Measurements from ENCODE around the gene PDZK1. TPM values are rescaled to one million over a fixed set of nuclear protein-coding genes. Genes with fewer than 3 reads are reported as not detected.
"Not testable (repeated sequence)": the region's sequence is repeated elsewhere in the genome, so short reads cannot be mapped to it uniquely, and the experiment has no call there.

The PDZK1 gene
- total RNA-seq, 1 donor from 2014 or later = under 0.01 TPM

DNA sequence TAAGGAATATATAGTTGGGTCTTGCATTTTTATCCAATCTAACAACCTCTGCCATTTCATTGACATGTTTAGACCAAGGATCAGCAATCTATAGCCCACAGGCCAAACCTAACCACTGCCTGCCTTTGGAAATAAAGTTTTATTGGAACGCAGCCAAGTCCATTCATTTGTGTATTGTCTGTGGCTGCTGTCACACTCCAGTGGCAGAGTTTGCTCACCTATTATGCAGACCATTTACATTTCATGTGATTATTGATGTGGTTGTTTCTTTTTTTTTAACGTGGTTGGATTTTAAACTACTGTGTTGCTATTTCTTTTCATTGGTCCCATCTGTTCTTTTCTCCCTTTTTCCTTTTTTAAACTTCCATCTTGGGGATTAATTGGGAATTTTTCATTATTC is 44.7 kb downstream of the PDZK1 start:
- H3K4me3 ChIP-seq (ENCODE audit: low read length in 3 of 3); H3K4me1 ChIP-seq (ENCODE audit: control insufficient read depth in 3 of 3, insufficient read depth in 3 of 3, low read length in 3 of 3); H3K27ac ChIP-seq (ENCODE audit: low read depth, low read length); H3K36me3 ChIP-seq (ENCODE audit: control insufficient read depth in 3 of 3, insufficient read depth in 3 of 3, low read length in 3 of 3); H3K27me3 ChIP-seq (ENCODE audit: control insufficient read depth in 3 of 3, insufficient read depth in 3 of 3, low read length in 3 of 3); H3K9ac ChIP-seq (ENCODE audit: low read depth in 1 of 3, low read length in 3 of 3); H3K9me3 ChIP-seq (ENCODE audit: control insufficient read depth in 3 of 3, low read length in 3 of 3): not testable (repeated sequence)

DNA sequence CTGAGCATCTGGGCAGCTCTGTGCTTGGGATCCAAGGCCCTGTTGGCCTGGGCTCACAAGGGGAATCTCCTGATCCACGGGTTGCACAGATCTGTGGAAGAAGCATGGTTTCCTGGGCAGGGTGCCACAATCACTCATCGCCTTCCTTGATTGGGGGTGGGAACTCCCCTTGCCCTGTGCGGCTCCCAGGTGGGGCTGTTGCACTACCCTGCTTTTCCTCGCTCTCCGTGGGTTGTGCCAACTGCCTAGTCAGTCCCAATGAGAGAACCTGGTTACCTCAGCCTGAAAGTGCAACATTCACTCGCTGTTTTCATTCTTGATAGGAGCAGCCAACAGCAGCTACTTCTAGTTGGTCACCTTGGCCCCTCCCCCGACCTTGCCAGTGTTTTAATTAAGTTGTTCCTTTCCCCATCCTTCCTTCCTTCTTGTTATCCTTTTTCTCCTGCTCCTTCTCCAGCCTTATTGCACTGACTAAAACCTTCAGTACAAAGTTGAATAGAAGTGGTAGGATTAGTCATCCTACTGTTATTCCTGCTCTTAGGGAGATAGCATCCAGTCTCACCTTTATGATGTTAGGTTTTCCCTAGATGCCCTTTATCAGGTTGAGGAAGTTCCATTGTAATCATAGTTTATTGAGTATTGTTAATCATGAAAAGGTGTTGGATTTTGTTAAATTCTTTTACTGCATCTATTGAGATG is 50.8 kb downstream of the PDZK1 start:
- not testable (repeated sequence) for H3K36me3 ChIP-seq (ENCODE audit: control insufficient read depth in 3 of 3, insufficient read depth in 3 of 3, low read length in 3 of 3); H3K4me3 ChIP-seq (ENCODE audit: low read length in 3 of 3); H3K9ac ChIP-seq (ENCODE audit: low read depth in 1 of 3, low read length in 3 of 3); H3K27ac ChIP-seq (ENCODE audit: low read depth, low read length); H3K9me3 ChIP-seq (ENCODE audit: control insufficient read depth in 3 of 3, low read length in 3 of 3); H3K4me1 ChIP-seq (ENCODE audit: control insufficient read depth in 3 of 3, insufficient read depth in 3 of 3, low read length in 3 of 3); H3K27me3 ChIP-seq (ENCODE audit: control insufficient read depth in 3 of 3, insufficient read depth in 3 of 3, low read length in 3 of 3)

DNA sequence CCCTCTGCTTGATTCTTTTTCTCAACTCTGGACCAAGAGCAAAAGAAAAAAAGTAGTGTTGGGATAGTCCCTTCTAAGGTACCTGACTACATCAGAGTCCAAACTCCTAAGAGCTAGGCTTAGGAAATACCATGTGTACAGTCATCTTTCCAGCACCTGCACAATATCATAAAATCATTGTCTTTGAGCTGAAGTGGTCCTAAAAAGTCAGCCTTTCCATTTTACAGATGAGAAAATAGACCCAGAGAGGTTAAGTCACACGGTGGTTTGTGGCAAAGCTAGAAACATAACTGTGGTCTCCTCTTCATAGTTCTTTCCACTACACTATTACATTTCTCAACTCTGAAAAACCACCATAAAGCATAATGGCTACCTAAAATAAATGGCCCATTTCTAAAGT is 63.2 kb downstream of the PDZK1 start:
- H3K36me3 ChIP-seq (ENCODE audit: control insufficient read depth in 3 of 3, insufficient read depth in 3 of 3, low read length in 3 of 3); H3K4me1 ChIP-seq (ENCODE audit: control insufficient read depth in 3 of 3, insufficient read depth in 3 of 3, low read length in 3 of 3); H3K9me3 ChIP-seq (ENCODE audit: control insufficient read depth in 3 of 3, low read length in 3 of 3); H3K9ac ChIP-seq (ENCODE audit: low read depth in 1 of 3, low read length in 3 of 3); H3K4me3 ChIP-seq (ENCODE audit: low read length in 3 of 3); H3K27ac ChIP-seq (ENCODE audit: low read depth, low read length); H3K27me3 ChIP-seq (ENCODE audit: control insufficient read depth in 3 of 3, insufficient read depth in 3 of 3, low read length in 3 of 3): not testable (repeated sequence)

DNA sequence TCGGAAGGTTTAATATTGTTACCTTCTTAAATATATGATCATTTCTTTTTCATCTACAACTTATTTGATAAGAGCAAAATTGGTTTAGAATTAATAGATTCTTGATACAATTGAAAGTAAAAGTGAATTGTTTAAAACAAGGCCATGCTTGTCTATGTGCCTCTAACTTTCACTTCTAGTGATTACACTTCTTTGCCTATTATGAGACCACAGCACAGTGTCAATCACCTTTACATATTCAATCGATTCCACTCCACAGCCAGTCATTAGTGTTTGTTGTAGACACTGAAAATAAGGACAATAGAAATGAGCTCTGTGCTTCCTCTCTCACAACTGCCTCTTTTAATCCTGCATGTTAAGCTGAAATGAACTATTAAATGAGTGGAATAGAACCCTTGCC is 65.3 kb downstream of the PDZK1 start:
- H3K9ac ChIP-seq (ENCODE audit: low read depth in 1 of 3, low read length in 3 of 3); H3K4me3 ChIP-seq (ENCODE audit: low read length in 3 of 3); H3K36me3 ChIP-seq (ENCODE audit: control insufficient read depth in 3 of 3, insufficient read depth in 3 of 3, low read length in 3 of 3); H3K27ac ChIP-seq (ENCODE audit: low read depth, low read length); H3K9me3 ChIP-seq (ENCODE audit: control insufficient read depth in 3 of 3, low read length in 3 of 3); H3K4me1 ChIP-seq (ENCODE audit: control insufficient read depth in 3 of 3, insufficient read depth in 3 of 3, low read length in 3 of 3); H3K27me3 ChIP-seq (ENCODE audit: control insufficient read depth in 3 of 3, insufficient read depth in 3 of 3, low read length in 3 of 3): not testable (repeated sequence)

DNA sequence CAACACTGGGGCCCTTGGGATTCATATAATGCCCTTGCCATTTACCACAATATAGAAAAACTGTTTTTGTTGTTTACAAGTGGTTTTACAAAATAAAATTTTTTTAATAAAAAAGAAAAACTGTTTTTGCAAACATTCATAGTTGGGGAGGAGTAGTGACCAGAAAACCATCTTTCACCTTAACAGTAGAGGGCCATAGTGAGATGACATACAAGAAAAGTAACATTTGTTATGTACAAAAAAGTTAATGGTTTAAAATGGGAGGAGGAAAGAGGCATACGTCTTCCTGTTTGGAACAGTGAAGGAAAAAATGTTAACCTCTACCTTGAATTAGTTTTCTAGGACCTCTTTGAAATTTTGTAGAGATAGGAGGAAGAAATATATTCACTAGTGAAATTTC is 70.9 kb downstream of the PDZK1 start:
- H3K4me1 ChIP-seq (ENCODE audit: control insufficient read depth in 3 of 3, insufficient read depth in 3 of 3, low read length in 3 of 3); H3K27ac ChIP-seq (ENCODE audit: low read depth, low read length); H3K9me3 ChIP-seq (ENCODE audit: control insufficient read depth in 3 of 3, low read length in 3 of 3); H3K36me3 ChIP-seq (ENCODE audit: control insufficient read depth in 3 of 3, insufficient read depth in 3 of 3, low read length in 3 of 3); H3K27me3 ChIP-seq (ENCODE audit: control insufficient read depth in 3 of 3, insufficient read depth in 3 of 3, low read length in 3 of 3); H3K9ac ChIP-seq (ENCODE audit: low read depth in 1 of 3, low read length in 3 of 3); H3K4me3 ChIP-seq (ENCODE audit: low read length in 3 of 3): not testable (repeated sequence)

DNA sequence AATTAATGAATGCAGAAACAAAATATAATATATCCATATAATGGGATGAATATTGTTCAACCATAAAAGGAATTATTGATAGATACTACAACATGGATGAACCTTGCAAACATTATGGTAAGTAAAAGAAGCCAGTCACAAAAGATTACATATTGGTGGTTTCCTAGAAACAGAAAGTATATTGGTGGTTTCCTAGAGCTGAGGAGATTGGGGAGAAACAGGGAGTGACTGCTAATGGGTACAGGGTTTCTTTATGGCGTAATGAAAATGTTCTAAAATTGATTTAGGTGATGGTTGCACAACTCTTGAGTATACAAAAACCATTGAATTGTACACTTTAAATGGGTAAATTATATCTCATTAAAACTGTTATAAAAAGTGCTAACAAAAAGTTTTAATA is 85.0 kb downstream of the PDZK1 start:
- H3K9me3 ChIP-seq (ENCODE audit: control insufficient read depth in 3 of 3, low read length in 3 of 3); H3K4me1 ChIP-seq (ENCODE audit: control insufficient read depth in 3 of 3, insufficient read depth in 3 of 3, low read length in 3 of 3); H3K9ac ChIP-seq (ENCODE audit: low read depth in 1 of 3, low read length in 3 of 3); H3K27ac ChIP-seq (ENCODE audit: low read depth, low read length); H3K27me3 ChIP-seq (ENCODE audit: control insufficient read depth in 3 of 3, insufficient read depth in 3 of 3, low read length in 3 of 3); H3K4me3 ChIP-seq (ENCODE audit: low read length in 3 of 3); H3K36me3 ChIP-seq (ENCODE audit: control insufficient read depth in 3 of 3, insufficient read depth in 3 of 3, low read length in 3 of 3): not testable (repeated sequence)

Other genes starting within 250 kb of the PDZK1 start
- 24.5 TPM for gene GPR89A, start 99.4 kb downstream of the PDZK1 start, total RNA-seq
- gene CD160, start 12.1 kb upstream of the PDZK1 start, total RNA-seq = under 0.01 TPM
- 13.6 TPM for gene RNF115, start 116.7 kb upstream of the PDZK1 start, total RNA-seq
- 22.4 TPM for gene POLR3C, start 116.8 kb upstream of the PDZK1 start, total RNA-seq
- gene NUDT17, start 138.3 kb upstream of the PDZK1 start, total RNA-seq = 8.9 TPM
- gene PIAS3, start 151.7 kb upstream of the PDZK1 start, total RNA-seq = 5.7 TPM
- 1.6 TPM for gene ANKRD35, start 178.5 kb upstream of the PDZK1 start, total RNA-seq
- 3.1 TPM for gene ITGA10, start 202.7 kb upstream of the PDZK1 start, total RNA-seq
- gene PEX11B, start 211.3 kb upstream of the PDZK1 start, total RNA-seq = 26.6 TPM
- 36.5 TPM for gene RBM8A, start 220.1 kb upstream of the PDZK1 start, total RNA-seq